NCI-H2029 (cell line): ENCODE data around the gene RMDN3.

ENCODE experiments used
- DNase-seq: peaks from one replicate; lab custom pipeline; 2025; lab: John Stamatoyannopoulos, UW

The RMDN3 gene

DNA sequence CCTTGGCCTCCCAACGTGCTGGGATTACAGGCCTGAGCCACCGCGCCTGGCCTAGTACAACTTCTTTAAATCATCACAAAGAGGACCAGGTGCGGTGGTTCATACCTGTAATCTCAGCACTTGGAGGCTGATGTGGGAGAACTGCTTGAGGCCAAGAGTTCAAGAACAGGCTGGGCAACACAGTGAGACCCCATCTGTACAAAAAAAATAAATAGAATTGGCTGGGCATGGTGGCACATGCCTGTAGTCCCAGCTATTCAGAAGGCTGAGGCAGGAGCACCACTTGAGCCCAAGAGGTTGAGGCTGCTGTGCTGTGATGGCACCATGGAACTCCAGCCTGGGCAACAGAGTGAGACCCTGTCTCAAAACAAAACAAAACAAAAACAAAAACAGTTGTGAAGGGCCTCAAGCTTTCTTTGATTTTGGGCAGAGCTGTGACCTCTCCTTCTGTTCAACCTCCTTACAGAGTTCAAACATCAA is 5.9 kb downstream of the RMDN3 start:
- DNase-seq, result no peak

DNA sequence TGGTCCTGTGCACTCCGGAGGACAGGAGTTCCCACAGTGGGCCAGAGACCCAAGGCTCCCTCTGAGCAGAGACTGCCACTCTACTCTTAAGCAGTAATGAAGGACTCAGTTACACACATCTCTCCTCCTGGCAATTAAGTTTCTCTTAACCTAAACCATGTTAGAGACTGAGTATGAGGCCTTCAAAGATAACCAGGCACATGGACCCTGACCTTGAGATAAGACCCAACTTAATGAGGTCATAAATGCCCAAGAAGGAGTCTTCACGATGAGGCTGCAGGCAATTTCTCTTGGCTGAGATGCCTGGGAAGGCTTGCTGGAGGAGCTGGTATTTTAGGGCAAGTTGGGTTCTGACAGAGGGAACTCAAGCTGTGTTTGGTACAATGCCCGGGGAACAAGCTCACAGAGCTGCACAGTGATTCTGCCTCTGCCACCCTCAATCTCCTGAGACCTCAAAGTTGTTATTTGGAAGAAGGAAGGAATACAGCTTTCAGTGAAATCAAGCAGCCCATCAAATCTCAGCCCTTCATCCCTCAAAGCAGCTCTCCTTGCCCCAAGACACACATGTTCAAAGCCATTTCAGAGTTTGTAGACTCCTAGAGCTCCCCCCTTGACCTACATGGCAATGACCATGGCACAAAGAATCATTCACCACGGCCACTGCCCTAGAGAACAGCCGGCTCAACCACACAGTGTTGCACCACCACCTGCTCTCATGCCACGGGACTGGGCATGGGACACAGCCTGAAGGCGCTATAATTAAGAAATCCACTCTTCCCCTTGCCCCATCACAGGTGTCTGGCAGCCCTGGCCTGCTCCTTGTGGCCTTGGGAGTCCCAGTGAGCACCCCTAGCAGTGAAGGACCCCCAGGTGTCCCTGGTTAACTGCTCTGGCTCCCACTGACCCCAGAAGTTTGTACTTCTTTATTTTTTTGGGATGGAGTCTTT is 7.1 kb downstream of the RMDN3 start:
- DNase-seq, result no peak

DNA sequence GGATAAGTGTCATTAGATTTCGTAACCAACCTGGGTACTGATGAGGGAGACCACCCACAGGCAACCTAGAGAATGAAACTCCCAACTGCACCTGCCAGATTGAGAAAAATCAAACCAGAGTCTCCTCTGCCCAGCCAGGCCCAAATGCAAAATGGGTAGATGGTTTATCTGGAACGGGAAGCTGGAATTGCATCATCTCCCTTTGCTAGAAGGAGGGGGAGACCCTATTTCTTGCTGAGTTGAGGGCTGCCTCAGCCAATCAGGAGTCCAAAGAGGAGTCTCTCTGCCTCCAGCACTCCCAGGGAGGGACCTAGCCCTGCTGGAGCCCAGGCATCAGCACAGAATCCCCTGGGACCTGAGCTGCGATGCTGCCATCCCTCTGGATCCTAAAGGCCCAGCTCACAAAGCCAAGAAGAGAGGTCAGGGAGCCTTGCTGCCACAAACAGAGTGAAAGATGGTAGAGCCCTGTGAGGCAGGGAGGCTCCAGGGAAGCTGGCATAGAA is 8.1 kb downstream of the RMDN3 start:
- no peak for DNase-seq

DNA sequence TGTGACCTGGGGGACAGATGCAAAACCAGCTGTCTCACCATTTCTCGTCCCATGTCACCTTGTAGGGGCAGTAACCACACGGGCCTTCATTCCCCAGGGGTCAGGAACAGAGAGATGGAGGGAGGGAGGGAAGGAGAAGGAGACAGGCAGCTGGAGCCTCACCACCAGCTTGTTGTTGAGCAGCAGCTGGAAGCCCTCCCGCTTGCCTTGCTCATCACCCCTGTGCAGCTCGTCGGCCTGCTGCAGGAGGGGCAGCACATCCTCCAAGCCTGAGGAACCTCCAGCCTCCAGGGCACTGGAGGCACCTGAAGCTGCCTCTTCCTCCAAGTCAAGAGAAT is 10.3 kb downstream of the RMDN3 start:
- DNase-seq, result no peak

DNA sequence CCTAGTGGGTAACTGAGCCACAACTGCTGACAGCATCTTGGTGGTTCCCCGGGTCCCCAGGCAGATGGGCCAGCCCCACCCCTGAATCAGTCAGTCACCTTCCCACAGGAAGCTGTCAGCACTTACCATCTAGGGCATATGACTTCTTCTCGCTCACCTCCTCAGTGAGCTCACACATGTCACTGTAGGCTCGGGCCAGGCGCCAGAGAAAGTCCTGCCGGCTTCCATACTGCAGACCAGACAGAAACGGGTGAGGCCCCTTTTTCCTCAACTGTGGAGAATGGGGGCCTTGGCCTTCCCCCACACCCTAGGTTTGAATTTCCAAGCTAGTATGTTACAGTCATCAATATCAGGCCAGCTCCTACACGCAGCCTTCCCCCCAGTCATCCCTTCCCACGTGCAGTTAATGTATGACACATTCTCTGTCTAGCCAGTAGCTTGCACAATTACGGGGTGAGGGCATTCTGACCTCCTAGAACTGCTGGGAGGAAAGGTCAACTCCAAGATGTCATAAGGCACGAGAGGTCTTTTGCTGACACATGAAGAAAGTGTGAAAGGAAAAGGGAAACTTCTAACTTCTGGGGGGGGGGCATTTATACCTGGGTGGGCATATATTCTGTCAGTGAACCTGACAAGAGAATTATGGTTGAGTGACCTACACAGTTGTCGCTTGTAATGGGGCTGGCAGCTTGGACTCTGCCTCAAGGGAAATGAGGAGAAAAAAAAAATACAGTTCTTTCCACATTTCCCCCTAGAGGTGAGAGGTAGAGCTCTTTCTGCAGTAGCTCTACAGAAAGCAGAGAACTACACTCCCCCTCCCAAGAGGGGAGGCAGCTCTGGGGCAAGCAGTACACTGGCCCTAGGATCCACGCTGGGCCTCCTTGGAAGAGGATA is 10.9 kb downstream of the RMDN3 start:
- no peak for DNase-seq

DNA sequence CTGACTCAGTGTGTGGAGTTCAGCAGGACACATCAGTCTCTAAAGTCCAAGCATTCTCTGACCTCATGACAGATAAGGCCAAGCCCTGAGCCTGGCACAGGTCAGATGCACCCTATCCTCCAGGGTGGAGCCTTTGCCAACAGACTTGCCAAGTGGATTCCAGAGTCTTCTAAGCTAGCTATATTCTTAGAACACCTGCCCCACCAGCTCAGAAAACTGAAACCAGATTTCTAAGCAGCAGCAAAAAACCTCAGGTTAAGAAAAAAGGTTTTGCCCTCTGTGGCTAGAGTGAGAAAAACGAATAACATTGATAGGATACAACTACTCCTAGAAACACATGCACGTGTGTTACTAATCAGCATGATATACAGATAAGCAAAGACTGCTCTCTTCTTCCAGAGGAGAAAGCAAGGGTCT is 11.6 kb downstream of the RMDN3 start:
- DNase-seq, result no peak

DNA sequence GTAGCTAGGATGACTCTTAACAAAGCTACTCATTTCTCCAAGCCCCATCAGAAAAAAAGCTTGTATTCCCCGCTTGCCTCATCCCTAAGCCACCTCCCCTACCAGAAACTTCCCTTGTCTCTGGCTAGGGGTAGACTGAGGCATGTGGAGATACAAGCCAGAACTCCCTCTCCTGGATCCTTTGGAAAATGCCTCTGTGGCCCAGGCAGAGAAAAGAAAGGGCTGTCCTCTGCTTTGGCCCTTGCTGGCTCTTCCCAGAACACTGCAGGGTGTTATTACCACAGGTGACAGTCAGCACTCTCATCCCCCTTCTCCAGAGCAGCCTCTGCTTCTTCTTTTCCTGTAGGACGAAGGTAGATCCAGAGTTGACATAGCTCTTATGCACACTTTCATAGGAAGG is 15.2 kb downstream of the RMDN3 start:
- no peak for DNase-seq

DNA sequence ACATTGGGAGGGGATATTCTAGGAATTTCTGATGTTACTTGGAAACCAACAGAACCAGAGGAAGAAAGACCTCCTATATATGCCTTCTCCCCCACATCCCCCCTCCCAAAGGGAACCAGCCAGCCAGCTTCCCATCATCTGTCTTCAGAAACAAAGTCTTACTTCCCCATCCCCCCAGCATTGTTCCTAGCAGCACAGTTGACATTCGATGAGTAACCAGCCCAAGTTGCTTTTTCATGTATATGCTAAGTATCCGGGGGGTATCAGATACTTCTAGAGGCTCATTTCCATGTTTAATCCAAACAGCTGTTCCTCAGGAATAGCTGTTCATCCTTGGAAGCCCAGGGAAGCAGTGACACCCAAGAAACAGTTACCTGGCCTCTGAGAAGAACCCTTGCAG is 16.0 kb downstream of the RMDN3 start:
- no peak for DNase-seq

DNA sequence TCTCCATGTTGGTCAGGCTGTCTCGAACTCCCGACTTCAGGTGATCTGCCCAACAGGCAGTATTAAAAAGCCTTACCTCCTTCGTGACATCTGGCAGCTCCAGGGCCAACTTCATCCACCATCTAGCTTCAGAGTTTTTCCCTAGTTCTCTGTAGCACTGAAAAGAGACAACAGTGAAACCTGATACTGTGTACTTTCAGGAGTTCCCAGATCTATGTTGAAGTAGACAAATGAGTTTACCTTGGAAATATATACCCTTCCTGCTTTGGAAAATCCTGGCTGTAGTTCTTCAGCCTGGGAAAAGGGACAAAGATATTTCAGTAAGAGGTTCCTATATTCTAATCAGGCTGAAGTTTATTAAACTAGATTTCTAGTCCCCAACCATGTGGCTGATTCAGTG is 18.0 kb downstream of the RMDN3 start:
- DNase-seq, result no peak

DNA sequence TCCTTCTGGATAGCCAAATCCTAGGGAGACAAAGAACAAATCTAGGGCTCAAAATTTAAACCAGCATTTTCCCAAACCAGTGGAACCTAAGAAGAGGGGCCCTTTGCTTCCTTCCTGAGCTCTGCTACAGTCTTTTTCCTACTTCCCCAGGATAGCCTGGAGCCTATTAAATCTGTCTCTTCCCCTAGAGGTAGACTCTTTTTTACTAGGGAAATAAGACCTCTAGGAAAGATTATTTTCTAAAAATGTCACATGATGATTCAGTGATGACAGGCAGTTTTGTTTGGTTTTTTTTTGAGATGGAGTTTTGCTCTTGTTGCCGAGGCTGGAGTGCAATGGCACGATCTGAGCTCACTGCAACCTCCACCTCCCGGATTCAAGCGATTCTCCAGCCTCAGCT is 18.5 kb downstream of the RMDN3 start:
- no peak for DNase-seq

DNA sequence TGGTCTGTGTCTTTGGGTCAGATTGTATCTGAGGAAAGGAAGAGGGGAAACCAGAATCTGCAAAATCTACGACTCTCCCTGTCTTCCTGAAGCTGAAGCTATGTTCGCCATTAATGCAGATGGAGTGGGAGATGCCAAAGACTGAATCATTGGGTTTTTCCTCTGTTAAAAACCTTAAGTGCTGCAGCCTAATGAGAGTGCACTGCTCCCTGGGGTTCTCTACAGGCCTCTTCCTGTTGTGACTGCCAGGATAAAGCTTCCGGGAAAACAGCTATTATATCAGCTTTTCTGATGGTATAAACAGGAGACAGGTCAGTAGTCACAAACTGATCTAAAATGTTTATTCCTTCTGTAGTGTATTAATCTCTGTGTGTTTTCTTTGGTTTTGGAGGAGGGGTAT is 24.0 kb downstream of the RMDN3 start:
- DNase-seq, result no peak

DNA sequence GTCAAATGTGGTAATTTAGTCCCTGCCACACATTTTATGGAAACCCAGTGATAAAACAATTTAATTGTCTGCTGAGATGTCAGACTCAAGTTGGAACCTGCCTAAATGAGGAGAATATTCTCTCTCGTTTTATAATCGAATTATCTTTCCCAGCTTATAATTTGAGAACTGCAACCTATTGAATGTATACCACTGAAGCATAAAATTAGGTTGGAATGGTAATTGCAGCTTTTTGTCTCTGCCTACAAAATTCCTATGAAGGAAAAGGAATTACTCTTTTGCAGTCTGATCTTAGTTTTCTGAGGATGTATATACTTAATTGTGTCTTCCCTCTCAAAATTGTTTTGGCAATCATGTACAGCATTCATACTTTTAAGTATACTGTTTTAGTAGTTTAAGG is 31.1 kb downstream of the RMDN3 start:
- no peak for DNase-seq

DNA sequence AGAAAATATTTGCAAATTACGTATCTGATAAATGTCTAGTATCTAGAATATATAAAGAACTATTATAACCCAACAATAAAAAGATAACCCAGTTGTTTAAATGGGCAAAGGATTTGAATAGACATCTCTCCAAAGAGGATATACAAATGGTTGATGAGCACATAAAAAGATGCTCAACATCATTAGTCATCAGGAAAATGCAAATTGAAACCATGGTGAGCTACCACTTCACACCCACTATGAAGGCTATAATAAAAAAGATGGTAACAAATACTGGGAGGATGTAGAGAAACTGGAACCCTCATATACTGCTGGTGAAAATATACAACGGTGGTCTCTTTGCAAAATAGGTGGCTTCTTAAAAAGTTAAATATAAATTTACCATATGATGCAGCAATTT is 32.1 kb downstream of the RMDN3 start:
- no peak for DNase-seq

DNA sequence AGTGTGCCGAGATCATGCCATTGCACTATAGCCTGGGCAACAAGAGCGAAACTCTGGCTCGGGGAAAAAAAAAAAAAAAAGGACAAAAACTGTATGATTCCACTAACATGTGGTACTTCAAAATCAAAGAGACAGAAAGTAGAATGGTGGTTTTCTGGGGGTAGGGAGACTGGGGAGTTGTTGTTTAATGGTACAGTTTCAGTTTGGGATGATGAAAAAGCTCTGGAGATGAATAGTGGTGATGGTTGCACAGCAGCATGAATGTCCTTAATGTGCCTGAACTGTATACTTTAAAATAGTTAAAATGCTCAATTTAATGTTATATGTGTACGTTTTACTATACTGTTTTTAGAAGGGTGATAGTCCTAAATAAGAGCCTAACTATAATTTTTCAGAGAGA is 32.7 kb downstream of the RMDN3 start:
- no peak for DNase-seq

DNA sequence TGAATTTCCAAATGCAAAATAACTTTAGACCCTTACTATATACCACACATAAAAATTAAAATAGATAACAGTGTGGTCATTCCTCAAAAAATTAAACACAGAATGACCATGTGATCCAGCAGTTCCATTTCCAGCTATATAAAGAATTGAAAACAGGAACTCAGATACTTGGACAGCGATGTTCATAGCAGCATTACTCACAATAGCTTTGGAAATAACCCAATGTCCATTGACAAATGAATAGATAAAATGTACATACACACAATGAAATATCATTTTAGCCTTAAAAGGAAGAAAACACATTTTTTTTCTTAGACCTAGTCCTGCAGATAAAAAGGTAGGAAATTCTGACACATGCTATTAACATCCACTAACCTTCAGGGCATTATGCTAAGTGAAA is 33.4 kb downstream of the RMDN3 start:
- no peak for DNase-seq

DNA sequence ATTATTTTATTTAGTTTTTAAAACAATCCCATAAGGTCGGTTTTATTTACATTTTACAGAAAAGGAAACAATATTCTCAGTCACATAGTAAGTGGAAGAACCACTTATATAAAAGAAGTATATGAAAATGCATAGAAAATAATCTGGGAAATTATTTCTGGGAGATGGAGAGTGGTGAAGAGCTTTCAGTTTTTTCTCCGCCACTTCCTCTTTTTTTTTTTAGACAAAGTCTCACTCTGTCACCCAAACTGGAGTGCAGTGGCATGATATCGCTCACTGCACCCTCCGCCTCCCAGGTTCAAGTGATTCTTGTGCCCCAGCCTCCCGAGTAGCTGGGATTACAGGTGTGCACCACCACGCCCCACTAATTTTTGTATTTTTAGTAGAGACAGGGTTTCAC is 38.9 kb downstream of the RMDN3 start:
- DNase-seq, result no peak

DNA sequence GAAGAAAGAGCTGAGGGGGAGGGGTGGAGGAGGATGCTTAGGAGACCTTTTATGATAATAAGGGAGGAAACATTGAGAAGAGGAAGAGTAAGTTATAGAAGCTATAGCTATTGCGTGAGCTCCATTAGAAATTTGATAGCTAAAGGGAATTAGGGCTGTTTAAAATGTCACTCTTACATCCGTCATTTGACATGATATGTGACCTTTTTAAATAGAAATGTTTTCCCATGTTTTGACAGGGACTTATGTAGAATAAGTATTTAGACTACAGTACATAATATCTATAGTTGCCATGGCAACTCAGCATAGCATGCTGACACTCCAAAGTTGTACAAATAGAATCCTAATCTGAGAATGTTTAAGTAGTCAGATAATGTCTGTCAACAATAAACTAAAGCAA is 40.9 kb downstream of the RMDN3 start:
- no peak for DNase-seq

DNA sequence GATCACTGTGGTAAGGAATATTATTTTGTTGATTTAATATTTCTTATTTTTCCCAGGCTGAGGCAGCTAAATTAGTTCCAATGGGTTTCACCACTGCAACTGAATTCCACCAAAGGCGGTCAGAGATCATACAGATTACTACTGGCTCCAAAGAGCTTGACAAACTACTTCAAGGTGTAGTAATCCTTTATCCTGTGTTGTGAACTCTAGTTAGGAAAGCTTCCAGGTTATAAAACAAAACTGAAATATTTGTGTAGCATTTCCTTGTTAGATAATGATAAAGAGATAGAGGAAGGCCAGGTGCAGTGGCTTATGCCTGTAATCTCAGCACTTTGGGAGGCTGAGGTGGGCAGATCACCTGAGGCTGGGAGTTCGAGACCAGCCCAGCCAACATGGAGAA is 48.9 kb downstream of the RMDN3 start:
- DNase-seq, result no peak

DNA sequence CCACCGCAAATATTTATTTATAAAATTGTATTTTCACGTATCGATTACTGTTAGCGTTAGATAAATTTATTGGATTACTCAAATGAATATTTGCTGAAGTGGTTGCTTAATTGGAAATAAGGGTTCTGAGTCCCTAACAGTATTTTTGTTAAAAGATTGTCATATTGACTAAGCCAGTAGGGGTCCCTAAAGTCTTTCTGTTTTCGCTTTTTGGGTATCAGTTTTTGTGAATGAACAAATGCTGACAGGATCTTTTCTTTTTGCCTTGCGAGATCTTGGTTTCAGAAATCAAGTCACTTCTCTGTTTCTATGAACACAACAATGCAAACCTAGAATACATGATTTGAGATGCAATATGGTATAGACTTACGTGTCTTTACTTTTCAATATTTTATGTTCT is 53.0 kb downstream of the RMDN3 start:
- DNase-seq, result no peak

DNA sequence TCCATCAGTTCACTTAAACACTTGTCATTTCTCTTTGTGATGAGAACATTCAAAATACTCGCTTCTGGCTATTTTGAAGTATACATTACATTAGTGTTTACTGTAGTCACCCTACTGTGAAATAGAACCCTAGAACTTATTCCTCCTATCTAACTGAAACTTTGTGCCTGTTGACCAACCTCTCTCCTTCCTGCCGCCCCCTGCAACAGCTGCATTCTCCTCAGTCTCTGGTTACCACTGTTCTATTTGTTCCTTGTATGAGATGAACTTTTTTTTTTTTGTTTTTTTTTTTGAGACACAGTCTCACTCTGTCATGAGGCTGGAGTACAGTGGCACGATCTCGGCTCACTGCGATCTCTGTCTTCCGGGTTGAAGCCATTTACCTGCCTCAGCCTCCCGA is 57.1 kb downstream of the RMDN3 start:
- DNase-seq, result no peak

DNA sequence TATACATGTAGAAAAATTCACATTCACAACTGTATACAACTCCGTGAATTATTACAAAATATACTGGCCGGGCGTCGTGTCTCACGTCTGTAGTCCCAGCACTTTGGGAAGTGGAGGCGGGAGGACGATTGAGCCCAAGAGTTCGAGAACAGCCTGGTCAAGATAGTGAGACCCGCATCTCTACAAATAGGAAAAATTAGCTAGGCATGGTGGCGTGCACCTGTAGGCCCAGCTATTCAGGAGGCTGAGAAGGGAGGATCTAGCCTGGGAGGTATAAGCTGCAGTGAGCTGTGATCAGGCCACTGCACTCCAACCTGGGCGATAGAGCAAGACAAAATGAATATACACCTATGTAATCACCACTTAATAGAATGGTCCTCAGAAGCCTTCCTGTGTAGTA is 58.8 kb downstream of the RMDN3 start:
- no peak for DNase-seq

DNA sequence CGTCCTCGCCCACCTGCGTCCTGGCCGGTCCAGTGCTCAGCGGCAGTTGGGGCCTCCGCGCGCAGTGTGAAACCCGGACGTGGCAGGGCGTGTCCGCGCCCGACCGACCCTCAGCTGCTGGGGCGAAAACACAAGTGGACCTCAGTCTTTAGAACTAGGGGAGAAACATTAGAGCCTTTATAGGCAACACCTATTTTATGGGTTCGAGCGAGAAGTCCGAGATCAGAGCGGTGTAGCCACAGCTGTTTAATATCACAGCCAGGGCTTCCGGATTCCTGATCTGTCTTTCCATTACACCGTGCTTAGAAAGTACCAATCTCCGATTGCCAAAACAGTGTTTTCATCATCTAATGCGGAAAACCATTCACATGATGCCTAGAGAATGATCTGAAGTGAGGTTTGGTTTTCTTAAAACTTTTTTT is 59.6 kb downstream of the RMDN3 start:
- no peak for DNase-seq
